SIG-M5 treated with dmso at 0.1 percent for 504 hours (cell line): Measurements from ENCODE around the gene ANKRD34C.
A peak's percentile ranks its signal among the peaks of the same experiment; 100 is the strongest.
"Not testable (repeated sequence)": the region's sequence is repeated elsewhere in the genome, so short reads cannot be mapped to it uniquely, and the experiment has no call there.

ENCODE experiments used
- DNase-seq: peaks from one replicate; lab custom pipeline; 2025; ENCODE audit not compliant: unreplicated experiment; lab: John Stamatoyannopoulos, UW

ANKRD34C gene

DNA sequence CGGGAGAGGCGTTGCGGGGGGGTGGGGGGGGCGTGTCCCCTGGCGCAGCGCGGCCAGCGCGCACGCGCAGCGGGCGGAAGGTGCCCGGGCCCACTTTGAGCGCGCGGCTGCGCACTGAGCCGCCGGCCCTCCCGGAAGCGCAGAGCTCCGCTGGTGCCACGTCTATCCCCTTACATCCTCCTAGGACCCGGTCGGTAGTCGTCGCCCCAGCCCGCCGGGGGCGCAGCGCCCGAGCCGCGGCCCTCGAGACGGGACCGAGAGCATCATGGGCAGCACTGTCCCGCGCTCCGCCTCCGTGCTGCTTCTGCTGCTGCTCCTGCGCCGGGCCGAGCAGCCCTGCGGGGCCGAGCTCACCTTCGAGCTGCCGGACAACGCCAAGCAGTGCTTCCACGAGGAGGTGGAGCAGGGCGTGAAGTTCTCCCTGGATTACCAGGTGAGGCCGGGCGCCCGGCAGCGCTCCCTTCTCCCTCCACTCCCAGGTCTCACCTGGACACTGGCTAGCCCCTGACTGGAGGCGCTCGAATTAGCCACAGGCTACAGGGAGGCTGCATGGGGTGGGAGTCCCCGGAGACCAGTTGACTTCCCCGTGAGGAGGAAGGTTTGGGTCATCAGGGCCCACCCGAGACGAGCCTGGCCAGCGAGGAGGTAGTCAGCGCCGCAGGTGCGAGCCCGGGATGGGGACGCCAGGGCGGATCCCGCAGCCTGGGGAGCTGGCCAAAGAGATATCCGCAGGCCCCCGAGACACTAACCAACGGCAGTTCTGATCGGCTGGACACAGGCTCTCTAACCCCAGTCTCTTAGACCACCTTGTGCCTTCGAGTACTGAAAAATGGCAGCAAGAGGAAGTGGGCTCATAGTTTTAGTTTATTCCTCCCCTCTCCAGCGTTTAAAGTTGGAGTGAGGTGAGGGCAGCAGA, 28.7 kb downstream of the ANKRD34C start, which contains the start of gene TMED3:
Gene TMED3 (plus strand): TSS at position 128 of the 916 bp plus-strand sequence. CDS start 138 bp downstream, at position 266.
- peak; percentile 80 for DNase-seq

DNA sequence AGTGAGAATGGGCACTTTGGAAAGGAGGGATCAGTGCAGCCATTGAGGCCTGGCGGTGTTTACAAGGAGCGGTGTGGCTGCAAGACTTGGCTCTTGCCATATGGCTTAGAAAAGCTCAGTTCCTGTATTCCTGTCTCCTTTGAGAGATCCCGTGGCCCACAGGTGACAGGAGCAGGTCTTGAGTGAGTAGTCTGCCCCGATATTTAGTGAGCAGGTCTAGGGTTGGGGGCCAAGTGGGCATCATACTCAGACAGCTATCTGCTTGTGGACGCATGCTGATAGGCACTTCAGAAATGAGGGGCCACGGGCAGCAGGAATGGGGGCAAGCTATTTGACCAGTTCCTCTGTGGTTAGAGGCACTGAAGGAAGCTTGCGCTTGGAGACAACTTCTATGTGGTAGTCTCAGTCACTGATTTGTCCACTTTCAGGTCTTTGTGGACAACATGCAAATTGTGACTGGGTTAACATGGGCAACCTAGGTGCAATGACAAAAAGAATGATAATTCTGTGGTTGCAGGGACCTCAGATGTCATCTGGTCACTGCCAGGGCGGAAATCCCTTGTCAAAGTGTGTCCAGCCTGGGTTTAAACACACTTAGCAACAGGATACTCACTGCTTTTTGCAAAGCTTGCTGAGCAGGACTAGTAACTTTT, 29.5 kb downstream of the ANKRD34C start:
- DNase-seq: no peak

DNA sequence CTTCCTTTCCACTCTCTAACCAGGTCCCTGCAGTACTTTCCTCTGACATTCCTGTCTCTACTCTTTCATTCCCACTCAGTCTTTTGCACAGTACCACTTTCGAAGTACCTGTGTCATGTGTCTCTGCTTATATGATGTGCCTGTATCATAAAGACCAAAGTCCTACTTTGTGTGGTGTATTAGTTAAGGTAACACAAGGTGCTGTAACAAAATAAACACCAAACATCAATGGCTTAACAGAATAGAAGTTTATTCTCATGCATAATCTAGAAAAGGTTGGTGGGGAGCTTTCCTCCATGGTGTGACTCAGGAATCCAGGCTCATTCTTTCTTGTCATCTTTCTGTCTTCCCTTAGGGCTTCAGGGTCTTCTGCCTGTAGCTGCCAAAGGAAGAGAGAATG, 31.7 kb downstream of the ANKRD34C start:
- DNase-seq: no peak

DNA sequence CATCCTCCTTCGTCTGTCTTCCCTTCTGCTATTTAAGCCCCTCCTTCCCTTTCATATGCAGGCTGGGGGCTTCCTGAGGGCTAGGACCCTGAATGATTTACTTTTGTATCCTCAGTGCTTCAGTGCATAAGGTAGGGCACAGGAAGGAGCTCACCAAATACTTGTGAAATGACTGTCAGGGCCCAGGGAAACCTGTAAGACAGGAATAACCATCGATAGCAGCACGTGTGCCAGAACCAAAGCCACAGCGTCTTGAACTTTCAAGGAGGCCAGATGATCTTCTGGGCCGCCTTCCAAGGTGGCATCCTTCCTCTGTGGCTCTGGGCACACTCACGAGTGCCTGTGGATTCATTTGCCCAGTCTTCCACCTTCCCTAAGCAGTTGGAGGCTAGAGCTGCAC, 32.3 kb downstream of the ANKRD34C start:
- DNase-seq: peak; percentile 53

DNA sequence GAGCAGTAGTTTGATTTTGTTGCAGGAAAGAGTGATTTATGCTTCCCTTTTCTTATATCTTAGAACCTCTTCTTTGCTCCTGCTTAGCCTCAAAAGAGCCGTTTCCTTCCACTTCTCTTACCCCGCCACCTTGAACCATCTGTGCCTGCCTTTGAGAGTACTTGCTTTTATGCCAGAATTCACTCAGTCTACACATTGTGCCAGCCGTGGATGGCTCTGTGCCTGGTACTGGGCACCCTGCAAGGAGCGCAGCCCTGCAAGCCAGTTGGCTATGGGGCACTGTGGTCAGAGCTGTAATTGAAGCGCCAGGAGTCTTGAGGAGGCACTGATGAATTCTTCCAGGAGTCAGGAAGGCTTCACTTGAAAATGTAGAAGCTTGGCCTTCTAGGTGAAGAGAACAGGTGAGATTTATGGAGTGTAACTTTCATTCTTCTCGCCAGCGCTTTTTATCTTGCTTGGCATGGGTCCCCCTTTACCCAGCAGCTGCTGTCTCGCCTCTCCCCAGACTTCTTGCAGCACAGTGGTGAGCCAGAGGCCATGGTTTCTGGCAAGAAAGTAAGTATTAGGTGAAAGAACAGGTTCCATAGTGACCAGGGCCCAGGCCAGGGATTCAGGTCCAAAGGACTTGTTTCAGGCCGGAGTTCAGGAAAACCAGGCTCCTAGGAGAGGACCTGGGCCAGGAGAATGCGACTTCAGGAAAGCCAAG, 33.3 kb downstream of the ANKRD34C start:
- DNase-seq: no peak

DNA sequence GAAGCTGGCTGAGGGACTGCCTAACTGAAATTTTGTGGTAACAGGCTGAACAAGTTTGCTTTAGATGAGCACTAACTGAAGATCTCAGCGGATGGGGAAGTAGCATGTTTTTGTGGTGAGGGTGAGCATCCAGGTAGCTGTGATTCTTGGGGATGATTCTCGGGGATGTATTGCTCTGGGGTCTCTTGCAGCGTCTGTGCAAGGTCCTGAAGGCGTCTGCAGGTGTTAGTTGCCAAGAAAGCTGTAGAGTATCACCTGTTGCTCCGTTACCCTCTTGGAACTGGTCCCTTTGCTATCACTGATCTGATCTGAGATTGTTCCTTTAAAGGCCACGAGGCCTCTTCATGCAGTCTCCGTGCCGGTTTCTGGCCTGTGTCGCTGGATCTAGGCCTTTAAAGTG, 34.3 kb downstream of the ANKRD34C start:
- no peak for DNase-seq

DNA sequence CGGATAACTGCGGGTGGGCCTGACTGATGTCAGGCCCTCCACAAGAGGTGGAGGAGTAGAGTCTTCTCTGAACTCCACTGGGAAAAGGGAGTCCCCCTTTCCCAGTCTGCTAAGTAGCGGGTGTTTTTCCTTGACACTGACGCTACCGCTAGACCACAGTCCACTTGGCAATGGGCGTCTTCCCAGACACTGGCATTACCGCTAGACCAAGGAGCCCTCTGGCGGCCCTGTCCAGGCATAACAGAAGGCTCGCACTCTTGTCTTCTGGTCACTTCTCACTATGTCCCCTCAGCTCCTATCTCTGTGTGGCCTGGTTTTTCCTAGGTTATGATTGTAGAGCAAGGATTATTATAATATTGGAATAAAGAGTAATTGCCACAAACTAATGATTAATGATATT, 37.5 kb downstream of the ANKRD34C start:
- not testable (repeated sequence) for DNase-seq

DNA sequence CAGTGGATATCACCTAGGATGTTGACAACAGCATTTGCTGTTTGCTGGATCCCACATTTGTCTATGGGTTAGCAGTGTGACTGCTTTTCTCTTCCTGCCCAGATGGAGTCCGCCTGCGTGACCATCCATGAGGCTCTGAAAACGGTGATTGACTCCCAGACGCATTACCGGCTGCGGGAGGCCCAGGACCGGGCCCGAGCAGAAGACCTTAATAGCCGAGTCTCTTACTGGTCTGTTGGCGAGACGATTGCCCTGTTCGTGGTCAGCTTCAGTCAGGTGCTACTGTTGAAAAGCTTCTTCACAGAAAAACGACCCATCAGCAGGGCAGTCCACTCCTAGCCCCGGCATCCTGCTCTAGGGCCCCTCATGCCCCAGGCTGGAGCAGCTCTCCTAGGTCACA, 39.4 kb downstream of the ANKRD34C start:
- DNase-seq: no peak

DNA sequence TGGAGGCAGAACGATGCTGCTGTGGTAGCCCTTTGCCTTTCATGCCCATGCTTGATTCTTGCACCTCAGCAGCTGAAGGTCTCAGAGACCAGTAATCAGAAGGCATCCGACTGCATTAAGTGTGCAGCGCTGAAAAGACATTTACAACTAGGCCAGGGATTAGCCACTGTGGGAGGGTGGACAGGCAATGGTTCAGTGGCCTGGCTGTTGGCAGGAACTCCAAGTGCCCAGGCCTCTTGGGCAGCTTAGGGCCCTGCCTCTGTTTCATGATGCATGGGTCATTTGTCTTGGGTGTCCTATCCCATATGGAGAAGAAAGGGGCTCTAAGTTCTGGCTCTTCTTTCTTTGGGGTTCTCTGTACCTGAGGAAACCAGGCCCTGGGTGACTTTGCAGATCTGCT, 39.8 kb downstream of the ANKRD34C start:
- no peak for DNase-seq

DNA sequence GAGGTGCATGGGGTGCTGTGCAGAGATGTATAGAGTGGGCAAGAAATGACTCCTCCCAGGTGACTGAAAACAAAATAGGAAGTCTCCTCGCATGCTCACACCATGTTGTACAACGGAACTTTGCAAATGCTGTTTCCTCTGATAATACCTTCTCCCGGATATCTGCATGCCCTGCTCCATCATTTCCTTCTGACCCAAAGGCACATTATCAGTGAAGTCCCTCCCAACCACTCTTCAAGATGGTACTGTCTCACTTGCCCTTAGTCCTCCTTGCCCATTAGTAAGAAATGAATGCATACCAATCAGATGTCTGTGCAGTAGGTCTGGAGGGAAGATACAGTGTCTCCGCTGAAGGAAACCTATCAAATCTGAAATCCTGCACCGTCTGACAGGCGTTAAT, 40.4 kb downstream of the ANKRD34C start:
- DNase-seq: no peak

DNA sequence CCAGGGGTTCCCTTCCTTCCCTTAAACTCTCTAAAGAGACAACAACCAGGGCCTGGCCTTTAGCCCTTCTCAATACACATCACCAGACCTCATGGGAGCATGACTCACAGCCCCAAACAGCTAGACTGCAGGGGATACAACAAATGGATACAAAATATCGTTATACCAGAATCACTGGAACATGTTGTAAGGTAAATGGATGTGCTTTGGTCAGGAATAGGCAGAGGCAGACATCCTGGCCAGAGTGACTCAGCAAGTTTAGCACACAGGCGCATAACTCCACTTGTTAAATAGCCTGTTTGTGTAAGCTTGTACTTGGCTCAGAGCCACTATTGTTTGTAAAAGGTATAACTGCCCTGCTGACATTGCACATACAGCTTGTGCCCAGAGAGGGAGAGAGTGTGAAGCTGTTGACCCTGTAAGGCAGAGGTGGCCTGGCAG, 46.7 kb downstream of the ANKRD34C start:
- no peak for DNase-seq
